OCI-LY7 (cell line): ENCODE data around the gene ZBTB7A. TPM values are rescaled to one million over a fixed set of nuclear protein-coding genes. Genes with fewer than 3 reads are reported as not detected.

Experiments
- BruUV-seq: library from RNA; stranded (reverse); fragments of 400-500 nt; replicated peaks from 2 replicates; lab custom pipeline; 2021; lab: Mats Ljungman, UMichigan
- CTCF ChIA-PET: fragments of 300-600 bp; sonication (Branson Sonifier 250); formaldehyde crosslinking; loops from one replicate; lab custom pipeline; 2022; ENCODE audit warnings: antibody characterized with exemption; ENCODE audit not compliant: unreplicated experiment; lab: Charles Lee
- POLR2A ChIA-PET: fragments of 300-600 bp; sonication (Branson Sonifier 250); formaldehyde crosslinking; loops from one replicate; lab custom pipeline; 2022; ENCODE audit warnings: antibody characterized with exemption; lab: Charles Lee
- DNase-seq: peaks from one replicate; pipeline ENCODE4 v3.0.0-alpha.2; 2015; ENCODE audit warnings: low spot score
- H2AFZ ChIP-seq: fragments of 200-600 bp; sonication (generic), shearing (Covaris generic); 2 replicates; pipeline ENCODE4 v1.6.1; 2014; ENCODE audit warnings: mild to moderate bottlenecking, antibody characterized with exemption, low read length, moderate library complexity
- H3K27ac ChIP-seq: fragments of 200-600 bp; sonication (generic); 2 replicates; pipeline ENCODE4 v1.5.1; 2014; ENCODE audit warnings: mixed run types, low read depth, mild to moderate bottlenecking, moderate library complexity, low read length, inconsistent platforms; ENCODE audit not compliant: poor library complexity, severe bottlenecking
- H3K36me3 ChIP-seq: fragments of 200-600 bp; sonication (generic); 2 replicates; pipeline ENCODE4 v1.6.1; 2014; ENCODE audit warnings: mild to moderate bottlenecking, antibody characterized with exemption, low read length, moderate library complexity, mixed read lengths; ENCODE audit not compliant: insufficient read depth
- H3K4me1 ChIP-seq: fragments of 200-600 bp; sonication (generic); 2 replicates; pipeline ENCODE4 v1.5.1; 2014; ENCODE audit warnings: mild to moderate bottlenecking, low read length; ENCODE audit not compliant: insufficient read depth, poor library complexity, severe bottlenecking
- H3K4me2 ChIP-seq: fragments of 200-600 bp; sonication (generic); 2 replicates; pipeline ENCODE4 v1.6.1; 2014; ENCODE audit warnings: mild to moderate bottlenecking, low read length
- H3K4me3 ChIP-seq: fragments of 200-600 bp; sonication (generic); 2 replicates; pipeline ENCODE4 v1.5.1; 2014; ENCODE audit warnings: mild to moderate bottlenecking, low read depth, low read length; ENCODE audit not compliant: poor library complexity, severe bottlenecking
- H3K79me2 ChIP-seq: fragments of 200-600 bp; sonication (generic); 2 replicates; pipeline ENCODE4 v1.6.1; 2016; ENCODE audit warnings: low read depth, mild to moderate bottlenecking, low read length, moderate library complexity, mixed read lengths; ENCODE audit not compliant: insufficient read depth
- H3K9me2 ChIP-seq: fragments of 200-600 bp; sonication (generic); 2 replicates; pipeline ENCODE4 v1.6.1; 2016; ENCODE audit warnings: mild to moderate bottlenecking, low read length, mixed read lengths; ENCODE audit not compliant: insufficient read depth
- H3K9me3 ChIP-seq: fragments of 200-600 bp; sonication (generic); 2 replicates; pipeline ENCODE4 v1.6.1; 2014; ENCODE audit warnings: mild to moderate bottlenecking, mixed run types, low read length, mixed read lengths
- H4K20me1 ChIP-seq: fragments of 200-600 bp; sonication (generic); 2 replicates; pipeline ENCODE4 v1.6.1; 2014; ENCODE audit warnings: mild to moderate bottlenecking, antibody characterized with exemption, low read length, moderate library complexity, mixed read lengths; ENCODE audit not compliant: insufficient read depth
- CTCF ChIP-seq: fragments of 200-600 bp; sonication (generic); conservative IDR thresholded peaks from 2 replicates; pipeline ENCODE4 v1.5.1; 2014; ENCODE audit warnings: mild to moderate bottlenecking, antibody characterized with exemption, low read length, moderate library complexity, mixed read lengths
- EZH2phosphoT487 ChIP-seq: fragments of 200-600 bp; sonication (generic); IDR thresholded peaks from 2 replicates; pipeline ENCODE4 v1.6.1; 2018; ENCODE audit warnings: low read depth, borderline replicate concordance, mild to moderate bottlenecking, mixed run types, antibody characterized with exemption, low read length, moderate library complexity, mixed read lengths
- intact Hi-C: fragments of 100-400 bp; cut with micrococcal nuclease; formaldehyde crosslinking; loops from one replicate; pipeline ENCODE4 v1.10.0; 2022; ENCODE audit not compliant: unreplicated experiment
- total RNA-seq, 2 experiments: library from RNA; depleted of rRNA in 1 of 2; stranded (reverse); fragments of >200 nt in 1 of 2; shearing (Covaris generic) in 1 of 2; gene quantifications; 2 replicates each; pipeline ENCODE4 v1.2.3, GENCODE V29; 2014 to 2022

ZBTB7A gene
- total RNA-seq, 2 experiments from 2014 or later = 17.2 to 29.3 TPM

DNA sequence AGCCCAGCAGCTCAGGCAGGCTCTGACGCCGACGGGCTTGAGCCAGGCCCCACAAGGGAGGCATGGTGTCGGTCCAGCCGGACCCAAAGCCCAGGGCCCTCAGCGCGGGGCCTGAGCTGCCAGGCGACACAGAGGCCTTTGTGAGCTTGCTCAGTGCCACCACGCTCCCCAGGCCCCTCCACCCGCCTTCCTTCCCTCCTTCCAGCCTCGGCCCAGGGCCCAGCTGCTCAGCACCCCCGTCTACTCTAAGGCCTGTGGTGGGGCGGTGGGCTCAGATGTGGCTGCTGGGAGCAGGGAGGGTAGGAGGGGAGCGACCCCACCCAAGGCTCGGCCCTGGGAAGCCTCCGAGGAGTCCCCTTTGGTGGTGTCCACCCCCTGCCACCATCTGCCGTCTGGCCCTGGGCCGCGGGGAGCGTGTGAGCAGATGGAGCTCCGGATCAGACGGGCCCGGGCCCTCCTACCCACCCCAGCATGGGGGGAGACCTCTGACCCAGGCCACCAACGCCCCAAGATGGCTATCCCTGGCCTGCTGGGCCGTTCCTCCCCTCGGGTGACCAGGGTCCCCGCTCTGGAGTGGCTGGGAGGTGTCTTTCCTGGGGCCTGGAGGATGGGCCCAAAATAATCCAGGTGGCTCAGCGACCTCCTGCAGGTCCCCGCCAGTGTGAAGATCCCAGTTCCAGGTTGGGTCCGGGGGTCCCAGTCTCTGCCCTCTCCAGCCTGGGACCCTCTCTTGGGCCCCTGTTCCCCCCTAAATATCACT is 7.8 kb downstream of the ZBTB7A start:
- peak overlapping the region; percentile 73; the same call in 1 of the 2 replicates for H3K4me2 ChIP-seq
- no peak overlapping the region for H2AFZ ChIP-seq
- H3K4me1 ChIP-seq = peaks cover 46% of the 10 kb centered on the region
- ChIA-PET POLR2A (no interaction called here), CTCF (interaction anchor here (0.7 kb wide), 1 partner anchor 296 kb away, joined by 3 read pairs; no protein-coding TSS in a partner anchor)
- H3K9me3 ChIP-seq = no peaks in the 10 kb centered on the region
- peak overlapping the region; percentile 37 for H3K27ac ChIP-seq
- intact Hi-C loops = no loop called here
- H3K9me2 ChIP-seq = no peaks in the 10 kb centered on the region
- DNase-seq = no peak
- no peak overlapping the region for H3K4me3 ChIP-seq
- H3K36me3 ChIP-seq = peaks cover 75% of the 10 kb centered on the region
- no peak for TF ChIP-seq CTCF
- no TSS peak for BruUV-seq
- peaks cover 25% of the 10 kb centered on the region for H4K20me1 ChIP-seq
- peaks cover 82% of the 10 kb centered on the region for H3K79me2 ChIP-seq

DNA sequence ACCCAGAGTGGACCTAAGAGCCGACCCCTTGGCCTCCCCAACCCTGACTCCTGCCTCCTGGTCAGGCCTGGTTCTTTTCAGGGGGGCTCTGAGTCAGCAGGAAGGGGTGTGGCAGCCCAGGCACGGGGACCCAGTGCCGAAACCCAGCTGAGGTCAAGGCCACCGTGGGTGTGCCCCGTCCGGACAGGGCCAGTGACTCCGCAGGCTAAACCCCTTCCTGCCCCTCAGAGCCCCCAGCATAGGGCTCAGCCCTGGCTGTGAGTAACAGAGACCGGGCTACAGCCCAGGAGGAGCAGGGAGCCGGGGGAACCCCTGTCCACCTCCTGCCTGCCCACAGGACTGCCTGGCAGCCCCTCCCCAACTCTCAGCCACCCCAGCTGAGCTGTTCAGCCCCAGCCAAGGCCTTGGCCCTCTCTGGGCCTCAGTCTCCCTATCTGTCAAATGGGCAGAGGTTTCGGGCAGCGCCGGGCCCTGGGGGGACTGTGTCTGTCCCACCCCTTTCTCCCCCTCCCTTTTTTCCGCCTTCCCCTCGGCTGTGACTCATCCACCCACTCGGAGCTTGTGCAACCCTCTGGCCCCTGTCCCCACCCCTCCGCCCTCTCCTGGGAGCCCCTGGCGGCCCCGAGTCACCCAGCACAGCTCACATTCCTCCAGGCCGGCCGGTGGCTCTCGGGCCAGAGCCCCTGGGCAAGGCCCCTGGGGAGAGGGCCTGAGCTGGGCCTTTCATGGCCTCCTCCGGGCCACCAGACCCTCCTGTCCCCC is 8.6 kb downstream of the ZBTB7A start:
- no peak overlapping the region for H3K27ac ChIP-seq
- BruUV-seq = no TSS peak
- no peak overlapping the region for H2AFZ ChIP-seq
- H4K20me1 ChIP-seq = peaks cover 18% of the 10 kb centered on the region
- TF ChIP-seq EZH2phosphoT487 (no peak), CTCF (no peak)
- peaks cover 82% of the 10 kb centered on the region for H3K79me2 ChIP-seq
- POLR2A ChIA-PET = no interaction called here
- no peak for DNase-seq
- CTCF ChIA-PET = interaction anchor here (0.7 kb wide), 1 partner anchor 295 kb away, joined by 3 read pairs; no protein-coding TSS in a partner anchor
- H3K9me3 ChIP-seq = no peaks in the 10 kb centered on the region
- H3K4me2 ChIP-seq = no peak overlapping the region
- no peak overlapping the region for H3K4me3 ChIP-seq
- H3K9me2 ChIP-seq = no peaks in the 10 kb centered on the region
- peaks cover 40% of the 10 kb centered on the region for H3K4me1 ChIP-seq
- peaks cover 75% of the 10 kb centered on the region for H3K36me3 ChIP-seq
- intact Hi-C loops = no loop called here
